Motor neuron (in vitro differentiated cells): ENCODE measurements around the gene TBC1D3I. TPM values are rescaled to one million over a fixed set of nuclear protein-coding genes. Genes with fewer than 3 reads are reported as not detected.
"Not testable (repeated sequence)": the region's sequence is repeated elsewhere in the genome, so short reads cannot be mapped to it uniquely, and the experiment has no call there.

Source experiments
- ATAC-seq, 8 experiments: fragments of 200-7000 bp; cut with Tn5 transposase; replicated peaks in 6 of 8; 2 replicates each; pipeline ENCODE4 v1.8.0; 2021; ENCODE audit warnings: mild to moderate bottlenecking in 8 of 8, moderate library complexity in 8 of 8
- H3K27ac ChIP-seq, 2 donors: fragments of 250-450 bp; sonication (Bioruptor Pico); 2 replicates each; pipeline ENCODE4 v1.9.0; 2021; ENCODE audit warnings: antibody characterized with exemption in 2 of 2, mild to moderate bottlenecking in 2 of 2, moderate library complexity in 1 of 2
- H3K4me1 ChIP-seq, 2 donors: fragments of 250-450 bp; sonication (Bioruptor Pico); replicated peaks in 1 of 2; 2 replicates each; pipeline ENCODE4 v1.6.1; 2021; ENCODE audit warnings: antibody characterized with exemption in 2 of 2, mild to moderate bottlenecking in 2 of 2, moderate library complexity in 1 of 2
- H3K4me3 ChIP-seq, 5 donors: fragments of 250-450 bp; sonication (Bioruptor Pico); 2 replicates each; pipeline ENCODE4 v1.9.0; 2021; ENCODE audit warnings: antibody characterized with exemption in 5 of 5, mild to moderate bottlenecking in 5 of 5, moderate library complexity in 4 of 5
- WGBS, 10 experiments: fragments of 450-650 bp; shearing (Covaris generic); methylation state at CpG; one replicate each; pipeline ENCODE4 v1.0.0; 2022; 5-methylcytosine and 5-hydroxymethylcytosine counted together
- in situ Hi-C, 9 experiments: fragments of 400-800 bp; cut with MboI; loops; one replicate each; pipeline ENCODE4 v1.15.0; 2021; ENCODE audit warnings: low sequenced_read_pairs in 9 of 9, low pct_unique_long_range_greater_than_20kb in 2 of 9; ENCODE audit not compliant: unreplicated experiment in 9 of 9
- total RNA-seq, 8 experiments: library from RNA; unstranded; fragments of 300-600 nt; gene quantifications; 2 replicates each; pipeline versions ENCODE4 v1.2.3 to v1.2.4, GENCODE V29; 2022

TBC1D3I gene
- under 1 TPM in 6 of 8 experiments, not detected in 2; 0.11 to 0.77 (median 0.37) TPM for total RNA-seq

DNA sequence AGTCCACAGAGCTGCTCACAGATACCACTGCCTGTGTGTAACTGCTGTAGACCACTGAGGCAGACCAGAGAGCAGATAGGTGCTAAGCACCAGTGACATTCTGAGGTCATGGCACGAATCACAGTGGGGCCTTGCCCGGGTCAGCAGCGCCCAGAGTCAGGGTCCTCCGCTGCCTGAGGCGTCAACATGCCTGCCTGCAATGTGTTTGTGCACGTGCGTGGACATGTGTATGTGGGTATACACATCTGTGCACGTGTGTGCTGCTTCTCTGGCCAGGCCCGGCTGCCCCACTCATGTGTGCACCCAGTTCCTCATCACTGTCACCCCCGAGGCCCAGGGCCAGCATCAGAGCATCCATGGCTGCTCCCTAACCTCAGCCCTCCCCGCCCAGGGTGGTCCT, at the start of gene TBC1D3I:
TBC1D3I (minus strand) TSS at position 101 of the 400 bp plus-strand sequence. CDS start 1,585 bp downstream, outside the sequence.
- ATAC-seq, H3K27ac ChIP-seq, H3K4me1 ChIP-seq, H3K4me3 ChIP-seq, in situ Hi-C loops: not testable (repeated sequence)
- no CpG with 5 or more reads among the region's 11 CpGs for WGBS, 10 experiments

- in situ Hi-C loops, ATAC-seq, H3K27ac ChIP-seq, H3K4me3 ChIP-seq, H3K4me1 ChIP-seq: not testable (repeated sequence)
- WGBS, 10 experiments: no CpG with 5 or more reads among the region's 1 CpG
Measured at GRCh38 chr17:36295161-36295560, 30.8 kb upstream of the TBC1D3I start.

DNA sequence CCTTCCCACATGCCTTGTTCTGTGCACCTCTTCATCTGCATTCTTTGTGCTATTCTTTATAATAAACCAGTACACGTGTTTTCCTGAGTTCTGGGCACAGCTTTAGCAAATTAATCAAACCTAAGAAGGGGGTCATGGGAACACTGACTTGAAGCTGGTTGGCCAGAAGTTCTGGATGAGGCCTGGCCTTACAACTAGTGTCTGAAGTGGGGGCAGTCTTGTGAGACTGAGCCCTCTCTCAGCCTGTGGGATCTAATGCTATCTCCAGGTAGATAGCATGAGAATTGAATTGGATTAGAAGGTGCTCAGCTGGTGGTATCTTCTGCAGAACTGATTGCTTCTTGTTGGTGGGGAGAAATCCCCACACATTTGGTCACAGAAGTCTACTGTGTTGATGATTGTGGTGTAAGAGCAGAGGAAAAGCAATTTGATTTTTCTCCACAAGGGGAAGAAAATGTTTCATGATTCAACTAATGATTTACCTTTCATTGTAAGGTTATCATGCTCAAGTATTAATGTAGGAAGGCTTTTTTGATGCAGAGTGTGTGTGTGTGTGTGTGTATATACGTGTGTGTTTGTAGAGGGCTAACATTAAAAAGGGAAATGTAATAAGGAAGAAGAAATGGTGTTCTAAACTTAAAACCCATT, 25.7 kb upstream of the TBC1D3I start:
- H3K4me3 ChIP-seq, ATAC-seq, in situ Hi-C loops, H3K27ac ChIP-seq, H3K4me1 ChIP-seq: not testable (repeated sequence)
- WGBS, 10 experiments: no CpG with 5 or more reads among the region's 2 CpGs

DNA sequence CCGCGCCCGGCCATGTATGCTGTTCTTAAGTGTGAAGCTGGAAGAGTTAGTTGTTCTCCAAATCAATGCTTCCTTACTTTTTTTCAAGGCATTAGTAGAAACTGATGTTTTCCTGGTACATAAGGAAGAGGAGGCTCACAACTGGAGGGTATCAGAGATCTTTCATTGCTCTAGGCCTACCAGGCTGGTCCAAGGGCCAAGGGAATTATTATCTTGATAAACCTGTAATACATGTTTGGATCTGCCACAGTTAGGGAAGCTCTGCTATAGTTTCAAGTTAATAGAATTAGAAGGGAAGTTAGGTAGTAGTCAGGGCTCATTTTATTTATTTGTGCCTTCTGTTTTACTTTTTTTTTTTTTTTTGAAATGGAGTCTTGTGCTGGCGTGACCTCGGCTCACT, 19.8 kb upstream of the TBC1D3I start:
- H3K27ac ChIP-seq, ATAC-seq, H3K4me1 ChIP-seq, in situ Hi-C loops, H3K4me3 ChIP-seq: not testable (repeated sequence)
- no CpG with 5 or more reads among the region's 5 CpGs for whole genome bisulfite sequencing, 10 experiments

DNA sequence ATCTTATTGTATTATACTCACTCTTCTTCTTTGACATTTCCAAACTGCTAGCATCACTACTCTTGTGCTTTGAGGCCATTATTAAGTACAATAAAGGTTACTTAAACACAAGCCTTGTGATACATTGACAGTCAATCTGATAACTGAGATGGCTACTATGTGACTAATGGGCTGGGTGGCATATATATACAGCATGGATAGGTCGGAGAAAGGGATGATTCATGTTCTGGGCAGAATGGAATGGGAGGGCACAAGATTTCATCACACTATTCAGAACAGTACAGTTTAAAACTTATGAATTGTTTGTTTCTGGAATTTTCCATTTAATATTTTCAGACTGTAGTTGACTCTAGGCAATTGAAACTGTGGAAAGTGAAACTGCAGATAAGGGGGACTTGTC, 18.9 kb upstream of the TBC1D3I start:
- H3K27ac ChIP-seq, H3K4me1 ChIP-seq, in situ Hi-C loops, H3K4me3 ChIP-seq: not testable (repeated sequence)
- ATAC-seq: peak in 2 of 8 experiments; percentile 77 to 84
- no CpG with 5 or more reads among the region's 1 CpG for WGBS, 10 experiments

GRCh38 chr17:36242046-36242445, 22.3 kb downstream of the TBC1D3I start:
- ATAC-seq, H3K4me1 ChIP-seq, H3K4me3 ChIP-seq, in situ Hi-C loops, H3K27ac ChIP-seq: not testable (repeated sequence)
- no CpG with 5 or more reads among the region's 4 CpGs for WGBS, 10 experiments

DNA sequence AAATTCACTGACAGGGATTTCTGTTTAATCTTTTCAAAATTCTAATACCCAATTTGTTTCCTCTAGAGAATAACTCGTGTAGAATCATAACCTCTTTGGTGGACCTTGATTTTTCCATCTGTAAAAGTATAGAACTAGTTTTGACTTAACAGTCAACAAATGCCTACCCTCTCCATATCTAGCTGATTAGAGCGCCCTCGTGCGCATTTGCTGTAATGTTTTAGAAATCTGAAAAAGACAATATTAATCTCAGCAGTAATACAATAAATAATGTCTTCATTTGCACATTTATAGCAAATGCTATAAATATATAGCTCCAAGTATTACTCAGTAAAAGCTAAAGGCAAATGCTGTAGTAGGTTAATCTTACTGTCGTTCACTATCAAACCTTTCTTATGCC, 34.7 kb downstream of the TBC1D3I start:
- H3K27ac ChIP-seq, in situ Hi-C loops, H3K4me3 ChIP-seq, ATAC-seq, H3K4me1 ChIP-seq: not testable (repeated sequence)
- 61 to 80% methylated on average over 4 of the region's 5 CpGs; no CpG with 5 or more reads in 8 of the 10 experiments for WGBS, 10 experiments

DNA sequence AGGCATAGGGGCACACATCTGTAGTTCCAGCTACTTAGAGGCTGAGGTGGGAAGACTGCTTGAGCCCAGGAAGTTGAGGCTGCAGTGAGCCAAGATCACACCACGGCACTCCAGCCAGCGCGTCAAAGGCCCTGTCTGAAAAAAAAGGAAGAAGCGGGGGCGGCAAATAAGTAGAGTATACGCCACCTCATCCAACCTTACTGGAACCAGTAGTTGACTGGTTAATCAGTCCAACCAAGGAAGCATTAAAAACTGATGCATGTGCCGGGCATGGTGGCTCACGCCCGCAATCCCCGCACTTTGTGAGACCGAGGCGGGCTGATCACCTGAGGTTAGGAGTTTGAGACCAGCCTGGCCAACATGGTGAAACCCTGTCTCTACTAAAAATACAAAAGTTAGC, 41.4 kb downstream of the TBC1D3I start:
- 82% methylated on average over 2 of the region's 12 CpGs; no CpG with 5 or more reads in 9 of the 10 experiments for WGBS, 10 experiments
- in situ Hi-C loops, H3K4me1 ChIP-seq, H3K27ac ChIP-seq, H3K4me3 ChIP-seq, ATAC-seq: not testable (repeated sequence)

DNA sequence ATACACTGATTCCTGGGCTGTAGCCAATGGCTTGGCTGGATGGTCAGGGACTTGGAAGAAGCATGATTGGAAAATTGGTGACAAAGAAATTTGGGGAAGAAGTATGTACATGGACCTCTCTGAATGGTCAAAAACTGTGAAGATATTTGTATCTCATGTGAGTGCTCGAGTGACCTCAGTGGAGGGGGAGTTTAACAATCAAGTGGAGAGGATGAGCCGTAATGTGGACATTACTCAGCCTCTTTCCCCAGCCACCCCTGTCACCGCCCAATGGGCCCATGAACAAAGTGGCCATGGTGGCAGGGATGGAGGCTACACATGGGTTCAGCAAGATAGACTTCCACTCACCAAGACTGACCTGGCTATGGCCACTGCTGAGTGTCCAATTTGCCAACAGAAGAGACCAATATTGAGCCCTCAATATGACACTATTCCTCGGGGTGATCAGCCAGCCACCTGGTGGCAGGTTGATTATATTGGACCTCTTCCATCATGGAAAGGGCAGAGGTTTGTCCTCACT, 42.7 kb downstream of the TBC1D3I start:
- H3K4me3 ChIP-seq, H3K4me1 ChIP-seq, ATAC-seq, H3K27ac ChIP-seq, in situ Hi-C loops: not testable (repeated sequence)
- WGBS, 10 experiments: 20 to 79% (median 55%) methylated on average over 1 to 4 of the region's 4 CpGs; no CpG with 5 or more reads in 3 of the 10 experiments

GRCh38 chr17:36220737-36221580, 43.4 kb downstream of the TBC1D3I start:
- H3K4me3 ChIP-seq, in situ Hi-C loops, H3K4me1 ChIP-seq, H3K27ac ChIP-seq: not testable (repeated sequence)
- 4 to 95% (median 69%) methylated on average over 1 to 3 of the region's 3 CpGs; no CpG with 5 or more reads in 2 of the 10 experiments for WGBS, 10 experiments
- ATAC-seq: peak in 1 of 8 experiments; percentile 47

- WGBS, 10 experiments: 14 to 100% (median 92%) methylated on average over 1 of the region's 1 CpG; no CpG with 5 or more reads in 2 of the 10 experiments
- in situ Hi-C loops, H3K4me1 ChIP-seq, H3K4me3 ChIP-seq, ATAC-seq, H3K27ac ChIP-seq: not testable (repeated sequence)
Measured at GRCh38 chr17:36219556-36219955, 44.8 kb downstream of the TBC1D3I start.

DNA sequence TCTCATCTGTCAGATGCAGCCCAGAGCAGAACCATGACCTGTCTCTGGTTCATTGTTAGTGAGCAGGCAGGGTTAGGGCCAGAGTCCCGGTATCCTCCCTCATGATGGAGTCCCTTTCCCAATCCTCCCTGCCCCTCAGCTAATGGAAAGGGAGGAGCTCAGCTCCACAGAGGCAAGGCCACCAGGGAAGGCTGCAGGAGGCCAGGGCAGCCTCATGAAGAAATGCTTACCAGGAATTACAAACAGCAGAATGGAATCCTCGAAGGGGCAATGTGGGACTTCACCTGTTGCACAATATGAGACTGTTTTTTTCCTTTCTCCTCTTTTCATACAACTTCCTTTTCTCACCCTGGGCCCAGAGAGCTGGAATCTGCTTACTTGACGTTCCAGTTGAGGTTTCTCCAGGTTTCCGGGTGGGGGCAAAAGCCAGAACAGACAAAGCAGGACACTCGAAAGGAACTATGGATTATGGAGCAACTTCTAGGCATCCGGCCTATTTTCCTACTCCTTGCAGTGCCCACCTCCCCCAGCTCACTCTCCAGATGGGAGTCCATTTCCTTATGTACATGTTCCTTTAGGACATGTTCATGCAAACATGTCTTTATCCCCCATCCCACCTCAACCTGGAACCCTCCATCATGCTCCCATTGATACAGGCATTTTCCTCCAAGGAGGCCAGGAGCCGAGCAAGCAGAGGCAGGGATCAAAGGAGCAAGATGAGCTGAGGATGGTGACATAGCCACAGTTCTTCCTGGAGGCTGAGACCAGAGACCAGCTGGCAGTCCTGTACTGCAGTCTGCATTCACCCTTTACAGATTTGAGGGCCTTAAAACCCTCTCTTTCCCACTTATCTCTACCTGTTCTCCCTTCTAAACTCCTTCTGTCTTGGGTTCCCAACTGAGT, 48.7 kb downstream of the TBC1D3I start:
- H3K4me3 ChIP-seq, in situ Hi-C loops, H3K4me1 ChIP-seq, H3K27ac ChIP-seq, ATAC-seq: not testable (repeated sequence)
- 10 to 79% (median 67%) methylated on average over 2 to 5 of the region's 7 CpGs; no CpG with 5 or more reads in 1 of the 10 experiments for WGBS, 10 experiments

DNA sequence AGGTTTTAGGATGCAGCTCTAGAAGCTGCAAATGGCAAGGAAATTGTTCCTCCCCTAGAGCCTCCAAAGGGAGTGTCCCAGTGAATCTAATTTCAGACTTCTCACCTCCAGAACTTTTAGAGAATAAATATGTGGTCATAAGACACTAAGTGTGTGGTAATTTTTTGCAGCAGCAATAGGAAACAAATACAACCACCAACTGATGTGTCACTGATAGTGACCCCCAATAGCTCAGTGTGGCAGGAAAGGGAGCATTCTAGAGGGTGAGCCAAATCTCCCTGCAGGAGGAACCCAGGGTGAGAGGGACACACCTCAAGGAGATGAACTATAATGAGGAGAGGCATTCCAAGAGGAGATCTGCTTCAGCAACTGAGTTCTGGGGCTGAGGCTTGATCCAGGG, 49.5 kb downstream of the TBC1D3I start:
- H3K4me1 ChIP-seq: no peaks in the 10 kb centered on the region
- no peak overlapping the region for H3K4me3 ChIP-seq
- in situ Hi-C loops: no loop called here
- no peak overlapping the region for H3K27ac ChIP-seq
- ATAC-seq: no peak
